Hematopoietic multipotent progenitor cell treated with erythropoietin and hydrocortisone succinate and interleukin-3 and kit ligand, for 4 days (in vitro differentiated cells): Measurements from ENCODE around the gene NEUROG2.
"Not testable (repeated sequence)": the region's sequence is repeated elsewhere in the genome, so short reads cannot be mapped to it uniquely, and the experiment has no call there.

Experiments
- DNase-seq: peaks from one replicate; pipeline ENCODE4 v3.0.0-alpha.2; 2015

The NEUROG2 gene

GRCh38 chr4:112520598-112521122 lies 4.7 kb upstream of the NEUROG2 start:
- DNase-seq: no peak

GRCh38 chr4:112519689-112520597 lies 4.0 kb upstream of the NEUROG2 start:
- DNase-seq: no peak

DNA sequence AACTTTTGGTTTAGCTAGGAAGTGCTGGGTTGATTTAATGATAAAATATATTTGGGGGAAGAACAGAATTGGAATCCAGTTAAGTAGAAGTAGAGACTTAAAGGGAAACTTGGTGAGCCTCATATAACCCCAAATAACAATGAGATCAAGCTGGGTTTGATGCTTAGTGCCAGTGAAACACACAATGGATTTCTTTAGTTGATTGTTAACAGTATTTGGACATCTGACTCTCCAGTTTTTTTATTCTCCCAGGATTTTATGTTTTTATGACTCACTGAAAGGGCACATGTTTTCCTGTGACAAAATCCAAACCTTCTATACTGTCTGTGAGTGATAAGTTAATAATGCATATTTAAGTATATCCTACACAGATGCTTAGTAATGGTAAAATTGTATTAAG lies 2.7 kb upstream of the NEUROG2 start:
- no peak for DNase-seq

GRCh38 chr4:112517911-112518310 lies 1.9 kb upstream of the NEUROG2 start:
- no peak for DNase-seq

DNA sequence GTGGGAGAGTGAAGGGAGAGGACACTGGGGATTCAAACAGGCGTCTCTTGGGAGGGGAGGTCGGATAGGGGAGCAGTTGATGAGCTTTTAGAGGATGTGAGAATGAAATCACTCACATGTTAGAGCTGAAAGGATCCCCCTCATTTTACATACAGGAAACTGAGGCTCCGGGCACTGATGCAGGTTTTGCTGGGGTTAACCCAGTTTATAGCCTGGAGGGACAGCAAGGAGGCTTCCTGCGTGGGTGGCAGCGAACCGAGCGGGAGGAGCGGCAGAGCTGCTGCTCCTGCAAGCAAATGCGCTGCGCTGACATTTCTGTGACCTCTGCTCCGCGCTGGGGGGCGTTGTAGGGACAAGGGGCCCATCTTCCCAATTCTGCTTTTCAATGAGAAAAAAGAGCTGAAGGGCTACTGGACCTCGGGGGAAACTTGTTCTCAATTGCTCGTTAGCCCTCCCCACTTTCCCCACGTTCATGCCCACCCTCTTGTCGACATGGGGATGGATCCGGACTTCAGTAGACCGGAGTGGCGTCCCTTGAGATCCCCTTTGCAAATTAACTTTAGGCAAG lies 1.2 kb upstream of the NEUROG2 start:
- no peak for DNase-seq

GRCh38 chr4:112516471-112517066 lies 589 bp upstream of the NEUROG2 start:
- peak; percentile 49 for DNase-seq

- peak; percentile 56 for DNase-seq
Observed at GRCh38 chr4:112515198-112516065, 548 bp downstream of the NEUROG2 start.

DNA sequence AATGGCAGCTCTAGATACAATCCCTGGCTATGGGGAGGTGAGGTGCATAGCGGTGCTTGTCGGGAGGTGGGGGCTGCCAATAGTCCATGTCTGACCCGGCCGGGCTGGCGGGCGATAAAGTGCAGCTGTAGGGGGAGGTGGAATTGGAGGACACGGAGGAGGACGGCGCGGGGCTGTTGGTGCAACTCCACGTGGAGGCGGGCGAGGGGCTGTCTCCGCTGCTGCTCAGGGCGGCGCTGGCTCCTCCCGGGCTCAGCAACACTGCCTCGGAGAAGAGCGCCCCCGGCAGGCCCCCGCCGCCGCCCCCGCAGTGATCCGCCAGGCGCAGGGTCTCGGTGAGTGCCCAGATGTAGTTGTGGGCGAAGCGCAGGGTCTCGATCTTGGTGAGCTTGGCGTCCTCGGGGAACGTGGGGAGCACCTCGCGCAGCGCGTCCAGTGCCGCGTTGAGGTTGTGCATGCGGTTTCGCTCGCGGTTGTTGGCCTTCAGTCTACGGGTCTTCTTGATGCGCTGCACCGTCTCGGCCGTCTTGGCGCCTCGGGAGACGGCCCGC lies 1.3 kb downstream of the NEUROG2 start:
- DNase-seq: no peak

GRCh38 chr4:112513971-112514646 lies 1.9 kb downstream of the NEUROG2 start:
- DNase-seq: no peak

DNA sequence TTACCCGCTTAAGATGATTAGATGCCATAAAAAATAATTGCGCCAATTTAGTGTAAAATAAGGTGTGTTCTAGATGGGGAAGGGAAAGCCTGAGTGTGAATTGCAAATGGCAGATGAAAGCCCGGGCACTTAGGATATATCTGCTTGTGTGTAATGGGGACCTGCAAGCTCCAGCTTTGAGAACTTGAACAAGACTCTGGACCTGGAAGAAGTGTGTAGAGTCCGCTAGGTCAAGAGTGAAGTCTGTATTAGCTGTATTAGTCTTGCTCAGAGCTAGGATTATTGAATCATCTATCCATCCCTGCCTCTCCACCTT lies 4.2 kb downstream of the NEUROG2 start:
- DNase-seq: no peak

DNA sequence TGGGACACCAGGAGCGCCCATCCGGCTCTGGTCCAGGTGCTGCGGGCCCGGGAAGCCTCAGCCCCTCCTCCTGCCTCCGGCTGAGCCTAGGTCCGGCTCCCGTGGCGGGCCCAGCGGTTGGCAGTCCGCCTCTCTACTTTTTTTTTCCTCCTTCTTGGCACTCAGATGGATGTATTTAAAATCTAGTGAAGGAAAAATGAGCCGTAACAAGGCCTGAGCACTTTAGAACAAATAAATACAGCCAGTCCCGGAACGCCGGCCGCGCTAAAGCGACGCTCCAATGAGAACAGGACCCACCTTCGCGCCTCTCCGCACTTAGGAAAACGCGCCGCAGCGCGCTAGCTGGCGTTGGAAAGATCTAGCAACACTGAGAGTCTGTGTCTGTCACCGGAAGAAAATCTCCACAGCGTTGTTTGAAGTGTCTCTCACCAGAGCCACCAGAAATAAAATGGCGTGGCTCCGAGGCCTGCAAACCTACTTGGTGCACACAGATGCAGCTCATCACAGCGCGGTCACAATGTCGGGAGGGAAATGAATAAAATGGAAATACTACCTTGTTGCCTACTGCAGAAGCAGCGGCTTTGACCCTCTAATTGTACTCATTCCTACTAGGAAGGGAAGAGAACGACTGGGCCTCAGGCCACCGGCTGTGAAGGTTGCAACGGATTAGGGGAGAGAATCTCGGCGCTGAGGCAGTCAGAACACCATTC lies 4.7 kb downstream of the NEUROG2 start:
- no peak for DNase-seq

- DNase-seq: no peak
Observed at GRCh38 chr4:112510291-112511092, 5.5 kb downstream of the NEUROG2 start.

GRCh38 chr4:112509243-112510141 lies 6.5 kb downstream of the NEUROG2 start:
- DNase-seq: no peak

- DNase-seq: no peak
Observed at GRCh38 chr4:112508356-112508755, 7.6 kb downstream of the NEUROG2 start.

GRCh38 chr4:112504807-112505206 lies 11.2 kb downstream of the NEUROG2 start:
- DNase-seq: no peak

- no peak for DNase-seq
Observed at GRCh38 chr4:112502871-112503270, 13.1 kb downstream of the NEUROG2 start.

DNA sequence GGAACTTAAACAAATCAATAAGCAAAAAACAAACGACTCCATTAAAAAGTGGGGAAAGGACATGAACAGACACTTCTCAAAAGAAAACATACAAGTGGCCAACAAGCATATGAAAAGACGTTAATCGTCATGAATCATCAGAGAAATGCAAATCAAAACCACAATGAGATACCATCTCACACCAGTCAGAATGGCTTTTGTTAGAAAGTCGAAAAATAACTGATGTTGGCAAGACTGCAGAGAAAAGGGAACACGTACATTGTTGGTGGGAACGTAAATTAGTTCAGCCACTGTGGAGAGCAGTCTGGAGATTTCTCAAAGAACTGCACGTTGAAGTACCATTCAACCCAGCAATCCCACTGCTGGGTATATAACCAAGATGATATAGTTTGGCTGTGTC lies 23.7 kb downstream of the NEUROG2 start:
- no peak for DNase-seq

DNA sequence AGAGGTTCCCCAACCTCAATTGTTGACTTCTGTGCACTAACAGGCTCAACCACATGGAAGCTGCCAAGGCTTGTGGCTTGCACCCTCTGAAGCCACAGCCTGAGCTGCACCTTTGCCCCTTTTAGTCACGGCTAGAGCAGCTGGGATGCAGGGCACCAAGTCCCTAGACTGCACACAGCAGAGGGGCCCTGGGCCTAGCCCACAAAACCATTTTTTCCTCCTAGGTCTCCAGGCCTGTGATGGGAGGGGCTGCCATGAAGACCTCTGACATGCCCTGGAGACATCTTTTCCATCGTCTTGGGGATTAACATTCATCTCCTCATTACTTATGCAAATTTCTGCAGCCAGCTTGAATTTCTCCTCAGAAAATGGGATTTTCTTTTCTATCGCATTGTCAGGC lies 25.2 kb downstream of the NEUROG2 start:
- DNase-seq: not testable (repeated sequence)

DNA sequence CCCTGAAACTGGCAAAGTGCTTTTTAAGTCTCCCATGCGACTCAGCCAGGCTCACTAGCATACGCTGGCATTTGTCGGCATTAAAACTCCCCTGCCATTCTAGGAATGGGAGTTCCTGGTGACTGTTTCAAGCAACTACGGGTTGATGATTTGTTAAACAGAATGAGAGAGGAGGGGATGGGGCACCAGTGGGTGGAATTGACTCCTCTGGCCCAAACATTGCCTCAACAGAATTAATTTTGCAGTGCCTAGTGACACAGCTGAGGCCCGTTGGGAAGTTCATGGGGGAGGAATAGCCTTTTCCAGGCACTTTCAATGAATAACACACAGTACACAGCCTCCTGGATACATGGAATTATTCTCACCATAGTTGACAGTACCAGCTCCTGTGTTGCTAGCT lies 30.1 kb downstream of the NEUROG2 start:
- no peak for DNase-seq
